GM10248 (cell line): ENCODE data around the gene ENGASE.

ENCODE experiments used
- CTCF ChIA-PET: fragments of 300-600 bp; sonication (Branson Sonifier 250); formaldehyde crosslinking; extraction: SDS; loops from one replicate; lab custom pipeline; 2021; ENCODE audit warnings: antibody characterized with exemption; lab: Yijun Ruan, JAX
- POLR2A ChIA-PET: fragments of 350-650 bp; sonication (Branson Sonifier 250); formaldehyde crosslinking; extraction: SDS; loops from one replicate; lab custom pipeline; 2020; ENCODE audit warnings: antibody characterized with exemption; lab: Yijun Ruan, JAX
- DNase-seq: peaks from one replicate; pipeline ENCODE4 v3.0.0; 2012; ENCODE audit errors: extremely low spot score
- TF ChIP-seq, protein P1 (sequence below): IDR thresholded peaks from 2 replicates; pipeline ENCODE4 v1.5.1; 2012; ENCODE audit warnings: mild to moderate bottlenecking, low read depth; ENCODE audit errors: extremely low read depth, missing control alignments, control extremely low read depth

ENGASE gene

DNA sequence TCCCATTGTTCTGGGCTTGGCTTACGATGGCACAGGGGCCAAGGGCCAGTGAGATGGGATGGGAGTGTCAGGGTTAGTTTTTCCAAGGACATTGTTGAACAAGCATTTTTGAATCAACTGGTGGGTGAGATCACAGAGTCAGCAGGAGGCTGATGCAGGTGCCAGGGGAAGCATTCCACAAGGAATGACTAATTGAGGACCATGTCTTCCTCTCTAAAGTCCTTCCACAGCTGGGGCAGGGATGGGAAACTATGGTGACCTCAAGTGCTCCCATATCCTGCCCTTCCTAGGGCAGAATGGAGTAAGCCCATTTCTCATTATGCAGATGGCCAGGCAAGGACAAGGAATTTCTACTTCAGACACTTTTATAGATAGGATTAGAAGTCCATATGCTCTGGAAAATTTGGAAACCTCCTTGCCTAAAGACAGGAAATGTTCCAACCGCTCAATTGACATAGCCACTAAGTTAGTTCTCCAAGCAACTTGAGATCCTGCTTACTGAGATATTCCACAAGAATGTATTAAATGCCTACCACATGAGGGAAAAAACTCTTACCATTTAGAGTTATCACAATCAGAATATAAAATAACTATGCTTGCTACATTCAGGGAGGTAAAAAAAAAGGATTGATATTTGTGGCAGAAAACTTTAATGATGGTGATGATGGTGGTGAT, 21.2 kb upstream of the ENGASE start:
- ChIA-PET CTCF (interaction anchor here (0.9 to 1.1 kb wide), 3 partner anchors 10 to 347 kb away, joined by 3 read pairs; no protein-coding TSS in a partner anchor), POLR2A (no interaction called here)
- no peak for DNase-seq
- TF ChIP-seq, protein P1, sequence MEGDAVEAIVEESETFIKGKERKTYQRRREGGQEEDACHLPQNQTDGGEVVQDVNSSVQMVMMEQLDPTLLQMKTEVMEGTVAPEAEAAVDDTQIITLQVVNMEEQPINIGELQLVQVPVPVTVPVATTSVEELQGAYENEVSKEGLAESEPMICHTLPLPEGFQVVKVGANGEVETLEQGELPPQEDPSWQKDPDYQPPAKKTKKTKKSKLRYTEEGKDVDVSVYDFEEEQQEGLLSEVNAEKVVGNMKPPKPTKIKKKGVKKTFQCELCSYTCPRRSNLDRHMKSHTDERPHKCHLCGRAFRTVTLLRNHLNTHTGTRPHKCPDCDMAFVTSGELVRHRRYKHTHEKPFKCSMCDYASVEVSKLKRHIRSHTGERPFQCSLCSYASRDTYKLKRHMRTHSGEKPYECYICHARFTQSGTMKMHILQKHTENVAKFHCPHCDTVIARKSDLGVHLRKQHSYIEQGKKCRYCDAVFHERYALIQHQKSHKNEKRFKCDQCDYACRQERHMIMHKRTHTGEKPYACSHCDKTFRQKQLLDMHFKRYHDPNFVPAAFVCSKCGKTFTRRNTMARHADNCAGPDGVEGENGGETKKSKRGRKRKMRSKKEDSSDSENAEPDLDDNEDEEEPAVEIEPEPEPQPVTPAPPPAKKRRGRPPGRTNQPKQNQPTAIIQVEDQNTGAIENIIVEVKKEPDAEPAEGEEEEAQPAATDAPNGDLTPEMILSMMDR, result no peak

DNA sequence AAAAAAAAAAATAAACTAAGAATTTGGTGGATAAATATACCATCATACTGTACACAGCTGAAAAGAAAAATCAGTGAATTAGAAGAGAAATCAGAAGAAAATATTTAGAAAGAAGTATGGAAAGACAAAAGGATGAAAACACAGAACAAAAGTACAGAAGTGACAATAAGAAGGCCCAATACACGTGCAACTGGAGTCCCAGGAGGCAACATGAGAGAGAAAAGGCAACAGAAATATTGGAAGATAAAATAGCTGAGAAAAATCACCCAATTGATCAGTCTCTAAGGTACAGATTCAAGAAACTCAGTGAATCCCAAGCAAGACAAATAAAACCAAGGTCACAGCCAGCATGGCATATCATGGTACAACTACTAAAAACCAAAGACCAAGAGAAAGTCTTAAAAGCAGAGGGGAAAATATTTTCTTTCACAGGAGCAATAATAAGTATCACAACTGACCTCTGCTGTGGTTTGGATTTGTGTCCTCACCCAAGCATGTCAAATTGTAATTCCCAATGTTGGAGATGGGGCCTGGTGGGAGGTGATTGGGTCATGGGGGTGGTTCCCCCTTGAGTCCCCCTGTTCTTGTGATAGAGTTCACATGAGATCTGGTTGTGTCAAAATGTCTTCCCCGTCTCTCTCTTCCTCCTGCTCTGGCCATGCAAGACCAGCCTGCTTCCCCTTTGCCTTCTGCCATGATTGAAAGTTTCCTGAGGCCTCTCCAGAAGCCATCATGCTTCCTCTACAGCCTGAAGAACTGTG, 20.2 kb upstream of the ENGASE start:
- POLR2A ChIA-PET, result no interaction called here
- CTCF ChIA-PET, result interaction anchor here (0.9 to 3.3 kb wide), 4 partner anchors 9 to 346 kb away, joined by 3 to 16 read pairs (median 6); no protein-coding TSS in a partner anchor
- DNase-seq, result no peak
- TF ChIP-seq, protein P1, result no peak

DNA sequence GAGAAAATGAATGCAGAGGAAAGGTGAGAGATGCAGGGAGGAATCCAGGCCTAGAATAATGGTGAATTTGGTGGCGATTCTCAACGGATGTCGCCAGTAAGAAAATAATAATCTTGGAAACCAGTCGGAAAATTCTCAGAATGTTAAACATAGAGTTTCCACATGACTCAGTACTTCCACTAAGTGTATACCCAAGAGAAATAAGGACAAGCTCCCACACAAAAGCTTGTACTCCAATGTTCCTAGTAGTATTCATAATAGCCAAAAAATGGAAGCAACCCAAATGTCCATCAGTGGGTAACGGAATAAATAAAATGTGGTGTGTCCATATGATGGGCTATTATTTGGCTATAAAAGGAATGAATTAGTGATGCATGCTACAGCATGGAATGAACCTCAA, 19.4 kb upstream of the ENGASE start:
- TF ChIP-seq, protein P1, result no peak
- ChIA-PET POLR2A (no interaction called here), CTCF (interaction anchor here (2.6 to 3.3 kb wide), 2 partner anchors 9 to 338 kb away, joined by 10 to 16 read pairs; no protein-coding TSS in a partner anchor)
- DNase-seq, result no peak

DNA sequence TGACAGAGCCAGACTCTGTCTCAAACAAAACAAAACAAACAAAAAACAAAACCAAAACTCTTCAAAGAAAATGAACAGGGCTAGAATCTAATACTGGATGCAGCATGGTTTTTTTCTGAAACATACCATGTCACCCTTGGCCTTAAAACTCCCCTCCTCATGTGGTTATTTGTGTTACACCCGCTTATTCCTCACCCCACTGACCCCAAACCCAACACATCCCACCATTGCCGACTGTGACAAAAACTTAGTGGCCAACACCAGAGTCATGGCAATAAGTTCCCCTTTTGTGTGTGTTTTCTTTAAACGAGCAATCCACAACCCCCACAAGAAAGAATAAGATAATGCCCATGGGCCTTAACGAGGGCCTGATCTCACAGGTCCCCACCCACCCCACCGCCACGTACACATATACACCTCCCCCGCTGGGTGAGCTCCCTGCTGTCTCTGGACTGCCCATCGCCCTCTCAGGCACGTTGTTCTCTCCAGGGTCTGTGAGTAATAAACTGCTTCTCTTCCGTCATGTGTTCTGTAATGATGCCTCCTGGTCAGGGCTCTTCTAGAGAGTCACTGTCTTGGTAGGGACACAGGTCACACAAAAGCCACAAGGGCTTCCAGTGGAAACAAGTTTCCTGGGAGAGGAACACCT, 16.8 kb upstream of the ENGASE start:
- ChIA-PET CTCF (interaction anchor here (3.1 to 3.3 kb wide), 2 partner anchors 12 to 336 kb away, joined by 10 to 11 read pairs; no protein-coding TSS in a partner anchor), POLR2A (no interaction called here)
- TF ChIP-seq, protein P1, result no peak
- DNase-seq, result peak; percentile 11

DNA sequence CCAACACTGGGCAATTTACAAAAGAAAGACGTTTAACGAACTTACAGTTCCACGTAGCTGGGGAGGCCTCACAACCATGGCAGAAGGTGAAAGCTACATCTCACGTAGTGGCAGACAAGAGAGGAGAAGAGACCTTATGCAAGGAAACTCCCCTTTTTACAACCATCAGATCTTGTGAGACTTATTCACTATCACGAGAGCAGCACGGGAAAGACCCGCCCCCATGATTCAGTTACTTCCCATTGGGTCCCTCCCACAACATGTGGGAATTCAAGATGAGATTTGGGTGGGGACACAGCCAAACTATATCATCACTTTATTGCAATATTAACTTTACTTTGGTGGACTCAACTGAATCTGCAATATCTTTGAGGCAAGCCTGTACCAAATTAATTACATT, 11.9 kb upstream of the ENGASE start:
- TF ChIP-seq, protein P1, result no peak
- DNase-seq, result no peak
- ChIA-PET CTCF (interaction anchor here (1.0 to 4.6 kb wide), 3 partner anchors 17 to 330 kb away, joined by 3 to 33 read pairs (median 4); no protein-coding TSS in a partner anchor), POLR2A (no interaction called here)

DNA sequence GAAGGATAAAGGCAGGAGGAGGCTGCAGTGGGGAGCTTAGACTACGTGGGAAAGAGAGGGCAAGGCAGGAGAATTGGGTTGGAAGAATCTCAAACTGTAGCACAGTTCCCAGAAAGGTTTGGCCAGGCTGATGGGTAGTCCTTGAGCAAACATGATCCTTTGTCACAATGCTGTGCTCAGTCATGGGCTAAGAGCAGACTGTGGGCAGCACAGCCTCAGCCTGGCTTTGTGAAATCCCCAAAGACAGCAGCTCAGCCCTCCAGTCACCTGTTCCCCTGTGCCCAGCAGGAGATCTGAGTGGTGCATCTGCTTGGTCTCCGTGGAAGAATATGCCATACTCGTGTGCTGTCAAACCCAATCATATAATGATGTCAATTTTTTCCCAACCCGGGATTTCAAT, 10.6 kb upstream of the ENGASE start:
- POLR2A ChIA-PET, result no interaction called here
- TF ChIP-seq, protein P1, result no peak
- DNase-seq, result no peak
- CTCF ChIA-PET, result interaction anchor here (0.7 to 4.6 kb wide), 4 partner anchors 13 to 328 kb away, joined by 3 to 33 read pairs (median 4); no protein-coding TSS in a partner anchor
